GM19468 (cell line): Measurements from ENCODE around the gene RPL37A.

Source experiments
- ATAC-seq: cut with Tn5 transposase; IDR thresholded peaks from one replicate; pipeline ENCODE4 v1.9.1; 2021; ENCODE audit warnings: mild to moderate bottlenecking, moderate library complexity, moderate number of reproducible peaks; ENCODE audit not compliant: unreplicated experiment; ENCODE audit errors: extremely low read depth

RPL37A gene

GRCh38 chr2:216486271-216486670 lies 12.4 kb upstream of the RPL37A start:
- no peak for ATAC-seq

GRCh38 chr2:216486708-216487107 lies 11.9 kb upstream of the RPL37A start:
- ATAC-seq: no peak

- ATAC-seq: no peak
Observed at GRCh38 chr2:216490061-216490460, 8.6 kb upstream of the RPL37A start.

DNA sequence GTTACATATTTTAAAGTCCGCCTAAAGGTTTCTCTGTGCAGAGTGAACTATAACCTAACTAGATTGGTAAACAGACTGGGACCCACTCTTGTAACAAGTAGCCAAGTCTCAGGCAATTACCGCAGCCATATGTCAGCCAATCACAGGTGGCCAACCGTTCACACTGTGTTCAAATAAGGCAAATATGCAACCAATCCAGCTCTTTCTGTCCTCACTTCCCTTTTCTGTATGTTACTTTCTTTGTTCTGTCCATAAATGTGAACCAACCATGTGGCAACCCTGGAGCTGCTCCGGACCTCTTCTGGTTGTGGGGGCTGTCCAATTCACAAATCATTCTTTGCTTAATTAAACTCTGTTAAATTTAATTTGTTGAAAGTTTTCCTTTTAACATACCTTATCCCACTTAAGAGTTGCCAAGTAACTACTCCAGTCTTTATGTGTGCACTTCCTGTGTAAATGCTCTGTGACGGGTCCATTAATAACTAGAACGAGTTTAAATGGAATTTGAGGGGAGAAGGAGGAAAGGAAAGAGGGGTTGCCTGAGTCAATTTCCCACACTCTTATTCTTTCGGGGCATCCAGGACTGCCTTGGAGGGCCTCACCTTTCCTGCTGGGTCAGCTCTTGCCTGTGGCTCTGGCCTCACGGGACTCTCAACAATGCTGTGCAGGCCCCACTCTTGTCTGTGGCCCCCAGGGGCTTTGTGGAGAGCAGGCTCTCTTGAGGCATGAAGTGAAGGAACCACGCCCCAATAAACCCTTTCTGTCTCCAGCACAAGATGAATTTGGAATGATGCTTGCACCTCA lies 6.6 kb upstream of the RPL37A start:
- ATAC-seq: peak; percentile 88

GRCh38 chr2:216492597-216493333 lies 5.9 kb upstream of the RPL37A start:
- no peak for ATAC-seq

- no peak for ATAC-seq
Observed at GRCh38 chr2:216493334-216493685, 5.3 kb upstream of the RPL37A start.

DNA sequence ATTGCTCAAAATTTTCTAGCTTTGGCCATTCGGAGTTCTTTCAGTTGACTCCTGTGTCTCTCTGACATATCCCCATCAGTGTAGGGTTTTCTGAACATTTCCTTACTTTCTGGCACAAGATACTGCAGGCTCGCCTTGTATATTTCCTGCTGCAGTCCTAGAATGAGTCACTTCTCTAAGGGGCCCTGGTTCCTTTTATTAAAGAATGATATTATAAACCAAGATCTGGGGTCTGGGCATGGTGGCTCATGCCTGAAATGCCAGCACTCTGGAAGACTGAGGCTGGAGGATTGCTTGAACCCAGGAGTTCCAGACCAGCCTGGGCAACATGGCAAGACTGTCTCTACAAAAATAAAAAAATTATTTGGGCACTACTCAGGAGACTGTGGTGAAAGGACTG lies 3.0 kb upstream of the RPL37A start:
- ATAC-seq: no peak

GRCh38 chr2:216497382-216498069 lies 1.1 kb upstream of the RPL37A start:
- no peak for ATAC-seq

GRCh38 chr2:216498070-216498378 lies 620 bp upstream of the RPL37A start:
- no peak for ATAC-seq

DNA sequence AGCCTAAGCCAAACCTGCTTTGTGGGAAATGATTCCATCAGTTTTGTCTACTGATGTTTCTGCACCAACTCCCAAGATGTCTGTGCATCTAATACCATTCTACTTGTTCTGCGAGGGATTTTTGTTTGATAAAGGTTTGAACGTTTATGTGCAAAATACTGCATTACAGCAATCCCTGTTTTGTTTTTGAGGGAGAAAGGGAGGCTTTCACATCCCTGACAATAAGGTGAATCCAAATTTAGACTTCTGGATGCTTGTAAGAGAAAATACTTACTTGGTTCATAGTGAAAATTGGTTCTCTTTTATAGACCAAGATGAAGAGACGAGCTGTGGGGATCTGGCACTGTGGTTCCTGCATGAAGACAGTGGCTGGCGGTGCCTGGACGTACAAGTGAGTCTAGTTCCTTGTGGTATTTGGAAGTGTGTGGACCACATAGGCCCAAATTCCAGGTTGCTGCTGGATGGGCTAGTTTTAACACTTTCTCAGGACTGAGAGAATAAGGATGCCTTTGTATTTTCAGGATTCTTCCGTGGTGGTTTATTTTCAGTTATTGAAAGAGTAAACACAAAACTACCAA lies 1.1 kb downstream of the RPL37A start:
- no peak for ATAC-seq

DNA sequence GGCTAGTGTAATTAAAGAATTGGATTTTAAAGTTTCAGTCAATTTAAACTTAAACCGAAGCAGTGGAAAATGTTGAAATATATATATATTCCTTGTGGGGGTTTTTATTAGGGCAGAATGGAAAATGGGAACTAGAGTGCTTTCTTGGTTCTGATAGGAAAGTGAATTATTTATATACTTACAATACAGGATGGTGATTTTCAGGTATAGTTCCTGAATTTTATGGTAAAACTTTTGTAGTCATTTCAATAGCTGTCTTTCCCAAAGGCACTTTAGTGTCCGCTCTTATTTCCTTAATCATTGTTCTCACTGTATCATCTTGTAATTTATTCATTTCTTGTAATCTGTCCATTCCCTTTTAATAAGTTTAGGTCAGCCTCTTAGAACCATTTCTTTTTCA lies 1.9 kb downstream of the RPL37A start:
- ATAC-seq: no peak

DNA sequence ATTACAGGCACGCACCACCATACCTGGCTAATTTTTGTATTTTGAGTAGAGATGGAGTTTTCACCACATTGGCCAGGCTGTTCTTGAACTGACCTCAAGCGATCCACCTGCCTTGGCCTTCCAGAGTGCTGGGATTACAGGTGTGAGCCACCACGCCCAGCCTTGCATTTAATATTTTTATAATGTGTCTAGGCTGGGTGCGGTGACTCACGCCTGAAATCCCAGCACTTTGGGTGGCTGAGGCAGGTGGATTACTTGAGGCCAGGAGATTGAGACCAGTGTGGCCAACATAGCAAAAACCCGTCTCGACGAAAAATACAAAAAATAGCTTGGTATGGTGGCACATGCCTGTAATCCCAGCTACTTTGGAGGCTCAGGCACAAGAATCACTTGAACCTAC lies 3.2 kb downstream of the RPL37A start:
- no peak for ATAC-seq

GRCh38 chr2:216502381-216503158 lies 3.9 kb downstream of the RPL37A start:
- ATAC-seq: no peak

- ATAC-seq: no peak
Observed at GRCh38 chr2:216503159-216503629, 4.5 kb downstream of the RPL37A start.

DNA sequence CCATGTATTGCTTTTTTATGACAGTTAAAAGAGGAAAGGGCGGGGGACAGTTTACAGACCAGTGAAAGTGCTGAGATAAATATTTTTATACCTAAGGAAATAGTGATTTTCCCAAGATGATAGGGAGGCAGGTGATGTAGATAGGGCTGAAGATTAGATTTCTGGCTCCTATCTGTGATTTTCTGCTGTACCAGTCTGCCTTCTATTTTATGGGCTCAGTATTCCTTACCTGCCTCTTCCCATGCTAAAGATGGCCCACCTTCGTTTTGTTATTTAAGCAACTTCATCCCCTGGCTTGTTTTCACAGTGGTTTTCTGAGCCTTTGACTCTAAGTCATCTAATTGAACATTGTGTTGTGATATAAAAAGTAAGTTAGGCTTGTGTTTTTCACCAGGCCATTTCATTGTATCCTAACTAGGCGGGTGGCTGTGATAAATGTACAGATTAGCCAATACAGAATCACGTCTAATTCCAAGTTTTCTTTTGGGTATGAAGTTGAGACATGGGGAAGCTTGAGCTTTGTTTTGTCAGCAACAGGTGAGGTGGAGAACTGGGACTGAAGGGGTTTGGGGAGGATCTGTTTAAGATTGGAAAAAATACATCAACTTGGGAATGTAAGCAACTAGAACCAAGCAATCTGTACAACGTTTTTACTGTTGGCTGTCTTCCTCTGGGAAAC lies 5.2 kb downstream of the RPL37A start:
- ATAC-seq: no peak

- ATAC-seq: no peak
Observed at GRCh38 chr2:216504376-216504762, 5.7 kb downstream of the RPL37A start.

GRCh38 chr2:216505133-216506106 lies 6.8 kb downstream of the RPL37A start:
- no peak for ATAC-seq
